H1 (cell line): ENCODE measurements around the gene GNAT2. TPM values are rescaled to one million over a fixed set of nuclear protein-coding genes. Genes with fewer than 3 reads are reported as not detected.

Experiments used
- CTCF ChIA-PET: fragments of 300-600 bp; sonication (Branson Sonifier 250); formaldehyde crosslinking; loops from one replicate; lab custom pipeline; 2021; ENCODE audit not compliant: partially characterized antibody; lab: Charles Lee
- POLR2A ChIA-PET: fragments of 300-600 bp; sonication (Branson Sonifier 250); formaldehyde crosslinking; loops from one replicate; lab custom pipeline; 2021; ENCODE audit warnings: inconsistent platforms; ENCODE audit not compliant: partially characterized antibody; lab: Charles Lee
- DNase-seq, 2 experiments: peaks; one replicate each; pipeline versions ENCODE4 v3.0.0 to v3.0.0-alpha.2; 2010 to 2022; ENCODE audit warnings: low spot score in 2 of 2, low read depth in 1 of 2, mixed read lengths in 1 of 2
- FAIRE-seq: peaks from 2 replicates; lab custom pipeline; 2011; peaks lifted over from hg19 to GRCh38; lab: Jason Lieb, UNC
- H2AFZ ChIP-seq: 2 replicates; pipeline ENCODE4 v1.8.1; 2012; ENCODE audit warnings: low read length, inconsistent platforms
- H2AK5ac ChIP-seq: 2 replicates; pipeline ENCODE4 v1.6.1; 2013; ENCODE audit warnings: low read depth, low read length
- H2BK120ac ChIP-seq: replicated peaks from 2 replicates; pipeline ENCODE3; 2013; ENCODE audit warnings: low read depth, low read length, inconsistent platforms
- H2BK12ac ChIP-seq: 2 replicates; pipeline ENCODE4 v1.6.1; 2013; ENCODE audit warnings: low read depth, low read length
- H2BK15ac ChIP-seq: 2 replicates; pipeline ENCODE4 v1.6.1; 2013; ENCODE audit warnings: low read length
- H2BK20ac ChIP-seq: 2 replicates; pipeline ENCODE4 v1.6.1; 2013; ENCODE audit warnings: low read length
- H2BK5ac ChIP-seq: 2 replicates; pipeline ENCODE4 v1.6.1; 2013; ENCODE audit warnings: low read depth, low read length
- H3K14ac ChIP-seq: 2 replicates; pipeline ENCODE4 v1.6.1; 2013; ENCODE audit warnings: inconsistent platforms; ENCODE audit not compliant: insufficient read length
- H3K18ac ChIP-seq: 2 replicates; pipeline ENCODE4 v1.6.1; 2013; ENCODE audit warnings: low read length; ENCODE audit errors: extremely low read depth
- H3K23ac ChIP-seq: 2 replicates; pipeline ENCODE4 v1.6.1; 2013; ENCODE audit warnings: inconsistent platforms; ENCODE audit not compliant: insufficient read length
- H3K23me2 ChIP-seq: 2 replicates; pipeline ENCODE4 v1.6.1; 2013; ENCODE audit warnings: low read depth, low read length
- H3K27ac ChIP-seq: 2 replicates; pipeline ENCODE4 v1.6.1; 2011; ENCODE audit warnings: low read depth, low read length, inconsistent platforms
- H3K27me3 ChIP-seq, 4 experiments: replicated peaks in 1 of 4; 1 replicate in 1 of 4; 2 replicates in 3 of 4; pipeline versions ENCODE4 v1.6.1 to v1.8.1; 2011 to 2013; ENCODE audit warnings: low read length in 3 of 4, mild to moderate bottlenecking in 3 of 4, inconsistent platforms in 2 of 4, mixed read lengths in 2 of 4, moderate library complexity in 1 of 4; ENCODE audit not compliant: control insufficient read depth in 3 of 4, insufficient read depth in 3 of 4; ENCODE audit errors: extremely low read depth in 1 of 4
- H3K36me3 ChIP-seq, 4 experiments: 2 replicates each; pipeline versions ENCODE4 v1.6.1 to v1.8.1; 2011 to 2013; ENCODE audit warnings: mild to moderate bottlenecking in 4 of 4, low read length in 3 of 4, moderate library complexity in 2 of 4, control low read depth in 1 of 4, inconsistent platforms in 1 of 4; ENCODE audit not compliant: insufficient read depth in 4 of 4, control insufficient read depth in 2 of 4
- H3K4ac ChIP-seq: replicated peaks from 2 replicates; pipeline ENCODE3; 2013; ENCODE audit warnings: low read length, low read depth, mixed read lengths, inconsistent platforms; ENCODE audit not compliant: insufficient read length
- H3K4me1 ChIP-seq, 4 experiments: replicated peaks in 1 of 4; 1 replicate in 1 of 4; 2 replicates in 3 of 4; pipeline versions ENCODE4 v1.6.1 to v1.8.1; 2011 to 2013; ENCODE audit warnings: low read length in 3 of 4, inconsistent platforms in 2 of 4, mixed read lengths in 1 of 4; ENCODE audit not compliant: insufficient read depth in 4 of 4, control insufficient read depth in 3 of 4
- H3K4me2 ChIP-seq, 2 experiments: 2 replicates each; pipeline versions ENCODE4 v1.6.1 to v1.8.1; 2011 to 2013; ENCODE audit warnings: low read depth in 2 of 2, low read length in 2 of 2, control low read depth in 1 of 2, inconsistent platforms in 1 of 2, mild to moderate bottlenecking in 1 of 2; ENCODE audit not compliant: insufficient read depth in 1 of 2
- H3K4me3 ChIP-seq, 4 experiments: fragments of 200-600, 300-600 bp in 1 of 4; sonication (generic), shearing (Covaris generic), sonication (Bioruptor Twin) in 1 of 4; 2 replicates each; pipeline versions ENCODE4 v1.5.1 to v1.8.1; 2011 to 2016; ENCODE audit warnings: low read length in 4 of 4, low read depth in 3 of 4, control low read depth in 2 of 4, inconsistent platforms in 2 of 4, mild to moderate bottlenecking in 2 of 4, mixed read lengths in 1 of 4, moderate library complexity in 1 of 4; ENCODE audit not compliant: insufficient read depth in 2 of 4; ENCODE audit errors: extremely low read depth in 1 of 4
- H3K56ac ChIP-seq: replicated peaks from 2 replicates; pipeline ENCODE3; 2013; ENCODE audit warnings: low read depth, mild to moderate bottlenecking, mixed read lengths, low read length, inconsistent platforms; ENCODE audit not compliant: insufficient read length
- H3K79me1 ChIP-seq: 2 replicates; pipeline ENCODE4 v1.6.1; 2013; ENCODE audit warnings: low read depth, low read length, control low read depth
- H3K79me2 ChIP-seq, 2 experiments: 2 replicates each; pipeline versions ENCODE4 v1.6.1 to v1.8.1; 2012 to 2013; ENCODE audit warnings: low read length in 2 of 2, mild to moderate bottlenecking in 2 of 2, inconsistent platforms in 1 of 2; ENCODE audit not compliant: insufficient read depth in 2 of 2, control insufficient read depth in 1 of 2
- H3K9ac ChIP-seq, 4 experiments: replicated peaks in 1 of 4; 1 replicate in 1 of 4; 2 replicates in 3 of 4; pipeline versions ENCODE4 v1.6.1 to v1.8.1; 2011 to 2013; ENCODE audit warnings: low read depth in 3 of 4, low read length in 3 of 4, control low read depth in 2 of 4, mild to moderate bottlenecking in 2 of 4, moderate library complexity in 2 of 4, inconsistent platforms in 1 of 4; ENCODE audit errors: extremely low read depth in 1 of 4
- H3K9me3 ChIP-seq, 2 experiments: 2 replicates each; pipeline versions ENCODE4 v1.6.1 to v1.8.1; 2012 to 2013; ENCODE audit warnings: mild to moderate bottlenecking in 2 of 2, moderate library complexity in 2 of 2, control low read depth in 1 of 2, inconsistent platforms in 1 of 2, low read depth in 1 of 2, low read length in 1 of 2, mixed read lengths in 1 of 2; ENCODE audit not compliant: insufficient read depth in 2 of 2
- H4K20me1 ChIP-seq, 2 experiments: replicated peaks in 1 of 2; 2 replicates each; pipeline versions ENCODE3 to v1.8.1; 2011 to 2013; ENCODE audit warnings: inconsistent platforms in 2 of 2, low read length in 2 of 2, mild to moderate bottlenecking in 1 of 2; ENCODE audit not compliant: insufficient read depth in 2 of 2, control insufficient read depth in 1 of 2
- H4K5ac ChIP-seq: 2 replicates; pipeline ENCODE4 v1.6.1; 2013; ENCODE audit warnings: low read length, low read depth, mixed read lengths, inconsistent platforms; ENCODE audit not compliant: insufficient read length
- H4K8ac ChIP-seq: 2 replicates; pipeline ENCODE4 v1.8.0; 2013; ENCODE audit warnings: mild to moderate bottlenecking, moderate library complexity, low read length, inconsistent platforms; ENCODE audit not compliant: insufficient read depth; ENCODE audit errors: extremely low read depth
- H4K91ac ChIP-seq: replicated peaks from 2 replicates; pipeline ENCODE3; 2013; ENCODE audit warnings: low read length, mixed read lengths, inconsistent platforms; ENCODE audit not compliant: insufficient read length
- ATF2 ChIP-seq: IDR thresholded peaks from 2 replicates; pipeline ENCODE4 v1.6.1; 2012; ENCODE audit warnings: low read length, inconsistent platforms
- ZNF274 ChIP-seq: IDR thresholded peaks from 2 replicates; pipeline ENCODE4 v1.7.0; 2012; ENCODE audit warnings: low read length, borderline replicate concordance; ENCODE audit errors: extremely low read depth
- WGBS, 2 experiments: shearing (Covaris generic) in 1 of 2; methylation state at CpG; one replicate each; pipeline versions ENCODE4 v1.1.6 to v1.1.7; 2013 to 2015; ENCODE audit warnings: low lambda C conversion rate in 2 of 2, mixed read lengths in 2 of 2, inconsistent platforms in 1 of 2, low coverage in 1 of 2, missing lambda C conversion rate in 1 of 2; ENCODE audit not compliant: insufficient replicate concordance in 2 of 2, insufficient coverage in 1 of 2, insufficient read length in 1 of 2; ENCODE audit errors: extremely low coverage in 1 of 2, missing lambda C conversion rate in 1 of 2; 5-methylcytosine and 5-hydroxymethylcytosine counted together
- polyA plus RNA-seq, 7 experiments: library from polyadenylated mRNA; depleted of rRNA in 3 of 7; stranded (reverse) in 5 of 7; unstranded in 2 of 7; fragments of >200 nt in 5 of 7; fragments of 200-250 nt in 2 of 7; gene quantifications; 1 replicate in 5 of 7; 2 replicates in 1 of 7; 4 replicates in 1 of 7; pipeline versions ENCODE4 v1.2.1 to v1.2.3, GENCODE V29; 2011 to 2013; ENCODE audit warnings: missing spikeins in 2 of 7, mixed read lengths in 2 of 7
- total RNA-seq: library from RNA; stranded (reverse); fragmentation: NEBNext Ultra II Directional; extraction: Animal tissue kit (Norgen Biotek cat#: 25700); gene quantifications from 2 replicates; pipeline ENCODE4 v1.2.1, GENCODE V29; 2021

The GNAT2 gene
- total and polyA plus RNA-seq, 2 of the 8 experiments (the other 6 are each of a cell fraction or from before 2014, with no cell fraction given): 0.05 TPM; not detected in 1

- Histone ChIP-seq H2AFZ (no peak overlapping the region), H3K4ac (no peak overlapping the region), H3K23me2 (no peaks in the 10 kb centered on the region), H3K27me3 (no peaks in the 10 kb centered on the region), H2BK12ac (no peak overlapping the region), H3K18ac (no peak overlapping the region), H2AK5ac (no peak overlapping the region), H3K36me3 (peaks cover 3 to 62% (median 25%) of the 10 kb centered on the region in 4 experiments), H4K91ac (no peak overlapping the region), H3K79me2 (no peaks in the 10 kb centered on the region), H4K5ac (no peak overlapping the region), H3K4me2 (no peak overlapping the region), H4K20me1 (no peaks in the 10 kb centered on the region), H3K4me1 (no peaks in the 10 kb centered on the region), H3K9ac (no peak overlapping the region), H3K79me1 (no peaks in the 10 kb centered on the region), H3K23ac (no peak overlapping the region), H2BK120ac (no peak overlapping the region), H3K4me3 (no peak overlapping the region), H3K56ac (no peak overlapping the region), H2BK15ac (no peak overlapping the region), H3K27ac (no peak overlapping the region), H3K9me3 (no peaks in the 10 kb centered on the region), H4K8ac (no peak overlapping the region), H2BK5ac (no peak overlapping the region), H2BK20ac (no peak overlapping the region), H3K14ac (no peak overlapping the region)
- DNase-seq (no peak), FAIRE-seq (no peak)
- ChIA-PET CTCF (no interaction called here), POLR2A (no interaction called here)
- 96% methylated on average over 1 of the region's 1 CpG; no CpG with 5 or more reads in 1 of the 2 experiments for WGBS, 2 experiments
- no peak for TF ChIP-seq ZNF274
- no peak for TF ChIP-seq ATF2
Measured at GRCh38 chr1:109584766-109585165, 34.6 kb downstream of the GNAT2 start.
